GM19351 (cell line): ENCODE results near the gene CCNQ.

Experiments
- ATAC-seq: cut with Tn5 transposase; IDR thresholded peaks from one replicate; pipeline ENCODE4 v1.9.1; 2021; ENCODE audit warnings: mild to moderate bottlenecking, moderate library complexity; ENCODE audit not compliant: unreplicated experiment

Gene CCNQ

DNA sequence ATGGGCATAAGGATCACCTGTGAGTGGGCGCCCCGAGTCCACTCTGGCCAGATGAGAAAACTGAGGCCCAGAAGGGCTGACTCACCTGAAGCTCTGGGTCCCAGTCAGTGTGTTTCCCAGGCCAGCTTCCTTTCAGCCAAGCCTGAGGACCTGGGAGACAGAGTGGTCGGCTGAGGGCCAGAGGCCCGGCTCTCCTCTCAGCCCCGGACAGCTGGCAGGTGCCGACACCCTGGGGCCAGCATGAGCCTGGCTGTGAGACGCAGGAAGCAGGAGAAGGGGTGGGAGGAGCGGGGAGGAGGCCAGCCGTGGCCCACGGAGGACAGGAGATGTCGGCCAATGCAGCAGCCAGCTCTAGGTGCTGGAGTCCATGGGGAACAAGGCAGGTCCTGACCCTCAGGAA lies 52.6 kb downstream of the CCNQ start:
- ATAC-seq = no peak

DNA sequence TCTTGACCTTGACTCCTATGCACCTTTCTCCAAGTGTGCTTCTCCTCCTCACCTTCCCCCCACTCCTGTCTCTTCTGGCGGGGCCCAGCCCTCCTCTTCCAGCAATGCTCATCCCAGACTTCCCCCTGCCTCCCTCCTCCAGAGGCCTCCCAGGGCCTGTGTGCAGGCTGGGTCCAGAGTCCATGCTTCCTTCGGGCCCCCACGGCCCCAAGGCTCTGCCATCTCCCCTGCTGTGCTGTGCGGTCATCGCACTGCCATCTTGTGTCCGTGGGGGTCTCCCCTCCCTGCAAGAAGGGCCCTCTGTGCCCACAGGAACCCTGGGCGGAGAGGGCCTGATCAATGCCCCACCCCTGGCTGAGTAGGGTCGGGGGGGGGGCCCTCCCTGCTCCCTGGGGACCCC lies 54.2 kb downstream of the CCNQ start:
- no peak for ATAC-seq

DNA sequence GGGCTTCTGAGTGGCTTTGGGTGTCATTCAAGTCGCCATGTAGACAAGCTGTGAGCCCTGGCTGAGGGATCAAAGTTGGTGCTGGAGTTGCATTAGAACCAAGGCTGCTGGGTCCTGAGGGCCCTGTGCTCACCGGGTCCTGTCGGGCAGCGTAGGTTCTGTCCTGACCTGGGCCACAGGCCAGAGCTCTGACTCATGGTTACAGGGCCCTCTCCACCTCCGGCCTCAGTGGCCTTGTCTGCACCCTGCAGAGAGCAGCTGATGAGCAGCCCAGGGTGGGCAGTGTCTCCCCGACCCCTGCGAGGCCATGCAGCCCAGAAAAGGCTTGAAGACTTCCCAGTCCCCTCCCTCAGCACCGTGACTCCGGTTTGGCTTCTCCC lies 59.0 kb downstream of the CCNQ start:
- ATAC-seq = no peak

DNA sequence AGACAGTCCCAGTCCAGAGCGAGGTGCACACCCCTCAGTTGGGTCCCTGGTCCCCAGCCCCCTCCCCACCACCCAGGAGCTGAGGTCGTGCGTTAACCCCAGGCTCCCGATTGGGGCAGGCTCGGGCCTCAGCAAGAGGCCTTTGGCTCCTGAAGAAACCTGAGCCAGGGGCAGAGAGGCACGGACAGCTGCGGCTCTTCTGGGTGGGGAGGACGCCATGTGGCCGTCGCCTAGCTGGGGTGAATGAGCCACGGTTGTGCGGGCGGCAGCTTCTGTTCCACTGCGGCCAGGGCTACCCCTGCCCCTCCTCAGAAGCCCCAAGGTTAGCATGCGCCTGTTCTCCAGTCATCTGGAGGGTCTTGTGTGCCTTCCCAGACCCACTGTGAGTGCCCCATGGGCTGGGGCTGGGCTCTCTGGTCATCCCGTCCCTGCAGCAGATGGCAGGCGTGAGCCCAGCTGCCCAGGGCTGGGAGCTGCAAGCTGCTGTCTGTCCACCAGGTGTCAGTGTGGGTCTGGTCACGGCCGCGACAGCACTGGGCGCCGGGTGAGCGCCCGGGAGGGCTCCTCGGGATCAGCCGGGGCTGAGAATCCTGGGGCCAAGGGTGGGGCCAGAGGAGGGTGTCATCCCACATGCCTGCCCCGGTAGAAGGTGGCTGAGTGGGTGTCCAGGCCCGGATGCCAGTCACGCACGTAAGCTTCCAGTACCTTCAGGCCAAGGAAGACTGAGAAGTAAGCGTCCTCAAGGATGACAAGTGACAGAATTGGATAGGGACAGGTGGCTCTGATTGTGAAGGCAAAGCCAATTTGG lies 59.6 kb downstream of the CCNQ start:
- peak; percentile 87 for ATAC-seq

DNA sequence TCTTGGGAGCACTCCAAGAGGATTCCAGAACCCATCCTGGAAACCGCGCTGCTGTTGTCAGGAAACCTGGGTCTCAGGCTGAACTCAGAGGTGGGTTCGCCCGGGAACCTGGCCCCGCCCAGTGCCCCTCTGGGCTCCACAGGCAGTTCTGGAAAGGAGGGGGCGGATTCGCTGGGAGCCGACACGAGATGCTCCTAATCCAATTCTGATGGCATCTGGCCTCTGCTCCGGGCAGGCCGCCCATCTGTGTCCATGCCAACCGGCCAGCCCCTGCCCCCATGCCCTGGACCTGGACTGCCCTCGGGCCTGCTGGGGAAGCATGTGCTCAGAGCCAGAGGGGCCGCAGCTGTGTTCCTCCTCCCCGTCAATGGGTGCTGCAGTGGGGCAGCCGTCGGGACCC lies 60.5 kb downstream of the CCNQ start:
- no peak for ATAC-seq
